ENCODE results near the gene FKBP1A.

GRCh38 chr20:1377341-1377871, 15.4 kb downstream of the FKBP1A start:
- no peak for TF ChIP-seq CTCF (IDR thresholded peaks at IDR 0.05; ENCODE audit: poor library complexity)
- TF ChIP-seq EZH2 (IDR thresholded peaks at IDR 0.05; ENCODE audit: borderline replicate concordance), result no peak

All from hepatocyte (in vitro differentiated cells).